ENCODE measurements around the gene PAQR6. TPM values are rescaled to one million over a fixed set of nuclear protein-coding genes. Genes with fewer than 3 reads are reported as not detected.

The PAQR6 gene
- total and polyA plus RNA-seq, 2 of the 8 experiments (the other 6 are each of a cell fraction or from before 2014, with no cell fraction given) = 7.1 to 11.3 TPM

- H3K9me3 ChIP-seq (ENCODE audit: insufficient read depth in 2 of 2, low read depth in 1 of 2, low read length in 1 of 2) = no peaks in the 10 kb centered on the region
- H3K36me3 ChIP-seq (ENCODE audit: control insufficient read depth in 2 of 4, insufficient read depth in 4 of 4, low read length in 3 of 4) = peaks cover 0 to 7% (median 0%) of the 10 kb centered on the region in 4 experiments; a peak in 2 of 8 replicates
- no peak overlapping the region for H3K14ac ChIP-seq (ENCODE audit: insufficient read length)
- no peak overlapping the region for H3K23ac ChIP-seq (ENCODE audit: insufficient read length)
- H3K9ac ChIP-seq (replicated peaks in 1 of 4; ENCODE audit: extremely low read depth in 1 of 4, low read depth in 3 of 4, low read length in 3 of 4) = no peak overlapping the region
- no peaks in the 10 kb centered on the region for H3K27me3 ChIP-seq (replicated peaks in 1 of 4; ENCODE audit: control insufficient read depth in 3 of 4, extremely low read depth in 1 of 4, insufficient read depth in 3 of 4, low read length in 3 of 4)
- H3K4ac ChIP-seq (replicated peaks; ENCODE audit: insufficient read length, low read depth, low read length) = no peak overlapping the region
- H3K4me1 ChIP-seq (replicated peaks in 1 of 4; ENCODE audit: control insufficient read depth in 3 of 4, insufficient read depth in 4 of 4, low read length in 3 of 4) = peaks cover 0 to 7% (median under 1%) of the 10 kb centered on the region in 4 experiments; a peak in 2 of 7 replicates
- H2AFZ ChIP-seq (ENCODE audit: low read length) = no peak overlapping the region
- no peak for FAIRE-seq
- H3K23me2 ChIP-seq (ENCODE audit: low read depth, low read length) = peaks cover 2% of the 10 kb centered on the region; the same call in 1 of the 2 replicates
- CTCF ChIA-PET (ENCODE audit: partially characterized antibody) = no interaction called here
- H2AK5ac ChIP-seq (ENCODE audit: low read depth, low read length) = no peak overlapping the region
- no peak overlapping the region for H4K91ac ChIP-seq (replicated peaks; ENCODE audit: insufficient read length, low read length)
- peaks cover 0 to 3% of the 10 kb centered on the region in 2 experiments for H4K20me1 ChIP-seq (replicated peaks in 1 of 2; ENCODE audit: control insufficient read depth in 1 of 2, insufficient read depth in 2 of 2, low read length in 2 of 2)
- no peak overlapping the region for H4K8ac ChIP-seq (ENCODE audit: extremely low read depth, insufficient read depth, low read length)
- H3K4me3 ChIP-seq (ENCODE audit: extremely low read depth in 1 of 4, insufficient read depth in 2 of 4, low read depth in 3 of 4, low read length in 4 of 4) = no peak overlapping the region
- no peak overlapping the region for H2BK20ac ChIP-seq (ENCODE audit: low read length)
- H2BK12ac ChIP-seq (ENCODE audit: low read depth, low read length) = no peak overlapping the region
- H2BK120ac ChIP-seq (replicated peaks; ENCODE audit: low read depth, low read length) = no peak overlapping the region
- H3K4me2 ChIP-seq (ENCODE audit: insufficient read depth in 1 of 2, low read depth in 2 of 2, low read length in 2 of 2) = no peak overlapping the region
- no peak for DNase-seq (ENCODE audit: low read depth in 1 of 2, low spot score in 2 of 2)
- H4K5ac ChIP-seq (ENCODE audit: insufficient read length, low read depth, low read length) = no peak overlapping the region
- H3K27ac ChIP-seq (ENCODE audit: low read depth, low read length) = no peak overlapping the region
- H3K79me2 ChIP-seq (ENCODE audit: control insufficient read depth in 1 of 2, insufficient read depth in 2 of 2, low read length in 2 of 2) = no peaks in the 10 kb centered on the region
- H2BK15ac ChIP-seq (ENCODE audit: low read length) = no peak overlapping the region
- no peak overlapping the region for H3K56ac ChIP-seq (replicated peaks; ENCODE audit: insufficient read length, low read depth, low read length)
- H2BK5ac ChIP-seq (ENCODE audit: low read depth, low read length) = no peak overlapping the region
- H3K79me1 ChIP-seq (ENCODE audit: low read depth, low read length) = 0 out of 2 replicates have a peak, but pooled peaks cover 1% of the 10 kb centered on the region
- POLR2A ChIA-PET (ENCODE audit: partially characterized antibody) = interaction anchor here (1.6 to 2.9 kb wide), 2 partner anchors 8 to 23 kb away, joined by 5 to 31 read pairs; partner anchors contain the start of gene SMG5
- H3K18ac ChIP-seq (ENCODE audit: extremely low read depth, low read length) = no peak overlapping the region
- TF ChIP-seq POLR2AphosphoS5 (IDR thresholded peaks at IDR 0.05; ENCODE audit: low read depth, low read length) = no peak
Observed at GRCh38 chr1:156289857-156290256, 42.0 kb upstream of the PAQR6 start.
